GM12878 (cell line): ENCODE measurements around the gene MXRA7. TPM values are rescaled to one million over a fixed set of nuclear protein-coding genes. Genes with fewer than 3 reads are reported as not detected.

Experiments
- ATAC-seq: fragments of 200-7000 bp; cut with Tn5 transposase; 3 replicates; pipeline ENCODE4 v1.9.1; 2020; ENCODE audit warnings: mild to moderate bottlenecking, moderate library complexity
- BruUV-seq: library from RNA; stranded (reverse); fragments of 400-500 nt; replicated peaks from 2 replicates; lab custom pipeline; 2021; lab: Mats Ljungman, UMichigan
- CTCF ChIA-PET: fragments of 300-600 bp; sonication (Branson Sonifier 250); formaldehyde crosslinking; extraction: SDS; loops from one replicate; lab custom pipeline; 2021; ENCODE audit warnings: inconsistent platforms; lab: Yijun Ruan, JAX
- POLR2A ChIA-PET: fragments of 350-600 bp; formaldehyde crosslinking; extraction: SDS; loops from one replicate; lab custom pipeline; 2021; ENCODE audit warnings: inconsistent platforms; lab: Charles Lee
- RAD21 ChIA-PET: fragments of 300-600 bp; sonication (Branson Sonifier 250); formaldehyde crosslinking; loops from one replicate; lab custom pipeline; 2023; ENCODE audit warnings: antibody characterized with exemption; ENCODE audit not compliant: unreplicated experiment; lab: Charles Lee
- SMC1A ChIA-PET: fragments of 300-600 bp; sonication (Branson Sonifier 250); formaldehyde crosslinking; loops from one replicate; lab custom pipeline; 2023; ENCODE audit not compliant: unreplicated experiment, uncharacterized antibody; lab: Charles Lee
- DNase-seq: peaks from one replicate; pipeline ENCODE4 v3.0.0-alpha.2; 2011; ENCODE audit warnings: low read depth, low spot score
- FAIRE-seq: peaks from 3 replicates; lab custom pipeline; 2011; peaks lifted over from hg19 to GRCh38; lab: Jason Lieb, UNC
- H2AFZ ChIP-seq: 2 replicates; pipeline ENCODE4 v1.6.0; 2011; ENCODE audit warnings: low read depth, low read length, control low read depth; ENCODE audit not compliant: control insufficient read depth
- H3K27ac ChIP-seq: 2 replicates; pipeline ENCODE4 v1.5.1; 2011; ENCODE audit warnings: control low read depth; ENCODE audit not compliant: control insufficient read depth, insufficient read depth
- H3K27me3 ChIP-seq, 2 experiments: replicated peaks in 1 of 2; 2 replicates each; pipeline versions ENCODE4 v1.6.0 to v1.6.1; 2011; ENCODE audit warnings: low read length in 1 of 2; ENCODE audit not compliant: control insufficient read depth in 2 of 2, insufficient read depth in 2 of 2
- H3K36me3 ChIP-seq, 2 experiments: 2 replicates each; pipeline ENCODE4 v1.5.1; 2011; ENCODE audit warnings: low read length in 1 of 2; ENCODE audit not compliant: control insufficient read depth in 2 of 2, insufficient read depth in 2 of 2
- H3K4me1 ChIP-seq: 2 replicates; pipeline ENCODE4 v1.6.1; 2011; ENCODE audit warnings: mild to moderate bottlenecking, low read length, moderate library complexity, mixed read lengths; ENCODE audit not compliant: control insufficient read depth, insufficient read depth
- H3K4me2 ChIP-seq: 2 replicates; pipeline ENCODE4 v1.6.0; 2011; ENCODE audit warnings: control low read depth; ENCODE audit not compliant: control insufficient read depth, insufficient read depth
- H3K4me3 ChIP-seq: fragments of 200-600 bp; sonication (generic); 2 replicates; pipeline ENCODE4 v1.5.1; 2016
- H3K79me2 ChIP-seq: 2 replicates; pipeline ENCODE4 v1.6.0; 2011; ENCODE audit warnings: low read length; ENCODE audit not compliant: control insufficient read depth, insufficient read depth
- H3K9ac ChIP-seq: 2 replicates; pipeline ENCODE4 v1.8.0; 2011; ENCODE audit warnings: low read length, control low read depth, mixed read lengths; ENCODE audit not compliant: control insufficient read depth, insufficient read depth
- H3K9me3 ChIP-seq: replicated peaks from 3 replicates; pipeline ENCODE4 v1.5.1; 2011; ENCODE audit warnings: mild to moderate bottlenecking, low read length; ENCODE audit not compliant: control insufficient read depth, insufficient read depth
- H4K20me1 ChIP-seq: 2 replicates; pipeline ENCODE4 v1.6.0; 2011; ENCODE audit not compliant: control insufficient read depth, insufficient read depth
- E2F4 ChIP-seq: IDR thresholded peaks from 2 replicates; pipeline ENCODE4 v1.6.1; 2012; ENCODE audit warnings: low read depth, low read length, improper control_type of control experiment
- HDGF ChIP-seq: fragments of 450-650 bp; IDR thresholded peaks from 2 replicates; pipeline ENCODE4 v1.6.1; 2016; ENCODE audit warnings: antibody characterized with exemption
- KLF5 ChIP-seq: fragments of 450-650 bp; IDR thresholded peaks from 2 replicates; pipeline ENCODE4 v1.6.1; 2014; ENCODE audit warnings: mild to moderate bottlenecking; ENCODE audit not compliant: partially characterized antibody
- NR2C2 ChIP-seq: IDR thresholded peaks from 2 replicates; pipeline ENCODE4 v1.6.1; 2011; ENCODE audit warnings: borderline replicate concordance, low read depth; ENCODE audit not compliant: control insufficient read depth, insufficient read length
- RFX5 ChIP-seq: IDR thresholded peaks from 2 replicates; pipeline ENCODE4 v1.6.1; 2011; ENCODE audit warnings: low read depth, low read length, improper control_type of control experiment
- SIX5 ChIP-seq: IDR thresholded peaks from 2 replicates; pipeline ENCODE4 v1.6.1; 2011; ENCODE audit warnings: mild to moderate bottlenecking, low read depth, low read length, moderate library complexity; ENCODE audit not compliant: severe bottlenecking
- ZNF217 ChIP-seq: fragments of 450-650 bp; IDR thresholded peaks from 2 replicates; pipeline ENCODE4 v1.6.1; 2017; ENCODE audit warnings: antibody characterized with exemption, mild to moderate bottlenecking
- ZNF687 ChIP-seq: fragments of 450-650 bp; IDR thresholded peaks from 2 replicates; pipeline ENCODE4 v1.6.1; 2017; ENCODE audit warnings: mild to moderate bottlenecking, moderate library complexity
- WGBS: methylation state at CpG from one replicate; pipeline ENCODE4 v1.1.6; 2016; ENCODE audit warnings: low lambda C conversion rate; ENCODE audit not compliant: insufficient replicate concordance, insufficient coverage; ENCODE audit errors: missing lambda C conversion rate; 5-methylcytosine and 5-hydroxymethylcytosine counted together
- in situ Hi-C: fragments of 300-500 bp; cut with MboI; formaldehyde crosslinking; loops from 9 replicates; pipeline ENCODE4 v1.14.3; 2018; ENCODE audit warnings: mixed read lengths
- intact Hi-C: fragments of 100-400 bp; cut with micrococcal nuclease; formaldehyde crosslinking; loops from one replicate; pipeline ENCODE4 v1.14.2; 2022; ENCODE audit not compliant: unreplicated experiment
- polyA plus RNA-seq, 11 experiments: library from polyadenylated mRNA; depleted of rRNA in 4 of 11; unstranded in 6 of 11; stranded (reverse) in 5 of 11; fragments of >200 nt; fragmentation: Nextera tagmentation in 4 of 11; fragmentation: Illumina TruSeq in 1 of 11; extraction: Ambion mirVana in 4 of 11; extraction: Trizol in 1 of 11; gene quantifications; 1 replicate in 1 of 11; 2 replicates in 10 of 11; pipeline versions ENCODE4 v1.2.1 to v1.2.3, GENCODE V29; 2011 to 2016; ENCODE audit warnings: inconsistent platforms in 2 of 11, missing spikeins in 2 of 11, low read depth in 1 of 11
- total RNA-seq, 4 experiments: library from RNA; depleted of rRNA in 3 of 4; stranded (reverse); fragments of >200 nt in 3 of 4; fragmentation: Illumina TruSeq in 1 of 4; extraction: Trizol in 1 of 4; gene quantifications; 2 replicates each; pipeline versions ENCODE4 v1.2.1 to v1.2.3, GENCODE V29; 2013 to 2021

The MXRA7 gene
- total and polyA plus RNA-seq, 10 of the 15 experiments (the other 5 are each of a cell fraction or from before 2014, with no cell fraction given), result 0.03 to 2.0 (median 0.33) TPM

- no peaks in the 10 kb centered on the region for H4K20me1 ChIP-seq
Measured at GRCh38 chr17:76654408-76654807, 56.4 kb downstream of the MXRA7 start.

More at GRCh38 chr17:76654408-76654807, 56.4 kb downstream of the MXRA7 start:
- RAD21 ChIA-PET, result no interaction called here
- FAIRE-seq (no peak), DNase-seq (no peak)
- CTCF ChIA-PET, result interaction anchor here (0.9 kb wide), 1 partner anchor 27 kb away, joined by 4 read pairs; no protein-coding TSS in a partner anchor
- intact Hi-C loops, result no loop called here
- TF ChIP-seq KLF5 (no peak), NR2C2 (no peak), ZNF687 (no peak), ZNF217 (no peak), HDGF (no peak), RFX5 (no peak), E2F4 (no peak), SIX5 (no peak)
- TF ChIP-seq, all 136 proteins: peak for 0
- in situ Hi-C loops, result no loop called here
- no peak overlapping the region for H3K27ac ChIP-seq
- ATAC-seq, result no peak
- no peaks in the 10 kb centered on the region for H3K79me2 ChIP-seq
- no peaks in the 10 kb centered on the region for H3K9me3 ChIP-seq
- no peaks in the 10 kb centered on the region for H3K4me1 ChIP-seq
- 88% methylated on average over 1 of the region's 1 CpG for WGBS
- H3K36me3 ChIP-seq, result no peaks in the 10 kb centered on the region
- H3K4me3 ChIP-seq, result no peak overlapping the region
- SMC1A ChIA-PET, result no interaction called here
- no peak overlapping the region for H3K9ac ChIP-seq
- H3K4me2 ChIP-seq, result no peak overlapping the region
- BruUV-seq, result no TSS peak
- H3K27me3 ChIP-seq, result no peaks in the 10 kb centered on the region
- POLR2A ChIA-PET, result no interaction called here
- H2AFZ ChIP-seq, result no peak overlapping the region
